NCI-H345 treated with DMSO at 0.1 percent for 48 hours (cell line): ENCODE results near the gene PRSS2.
"Not testable (repeated sequence)": the region's sequence is repeated elsewhere in the genome, so short reads cannot be mapped to it uniquely, and the experiment has no call there.

ENCODE experiments used
- DNase-seq: peaks from one replicate; lab custom pipeline; 2025; ENCODE audit not compliant: unreplicated experiment; lab: John Stamatoyannopoulos, UW

Gene PRSS2

GRCh38 chr7:142770661-142771352 is at the start of gene PRSS2:
Gene PRSS2, plus strand, starts transcription at chr7:142770970. Its CDS starts 13 bp downstream, at chr7:142770983.
- no peak for DNase-seq

- no peak for DNase-seq
Measured at GRCh38 chr7:142720986-142721385, 49.8 kb upstream of the PRSS2 start.

GRCh38 chr7:142722248-142722794 is 48.4 kb upstream of the PRSS2 start:
- DNase-seq: no peak

- no peak for DNase-seq
Measured at GRCh38 chr7:142733271-142733670, 37.5 kb upstream of the PRSS2 start.

GRCh38 chr7:142739923-142740492 is 30.8 kb upstream of the PRSS2 start:
- DNase-seq: no peak

- no peak for DNase-seq
Measured at GRCh38 chr7:142740786-142741185, 30.0 kb upstream of the PRSS2 start.

GRCh38 chr7:142741932-142742331 is 28.8 kb upstream of the PRSS2 start:
- not testable (repeated sequence) for DNase-seq

GRCh38 chr7:142745091-142745635 is 25.6 kb upstream of the PRSS2 start:
- no peak for DNase-seq

GRCh38 chr7:142745745-142746144 is 25.0 kb upstream of the PRSS2 start:
- no peak for DNase-seq

GRCh38 chr7:142746264-142746663 is 24.5 kb upstream of the PRSS2 start:
- no peak for DNase-seq

- not testable (repeated sequence) for DNase-seq
Measured at GRCh38 chr7:142748410-142748809, 22.4 kb upstream of the PRSS2 start.

- no peak for DNase-seq
Measured at GRCh38 chr7:142749218-142749993, 21.4 kb upstream of the PRSS2 start, which contains the start of gene PRSS1. Gene PRSS1, plus strand, starts transcription at chr7:142749472. Its CDS starts 13 bp downstream, at chr7:142749485.

GRCh38 chr7:142750321-142750938 is 20.3 kb upstream of the PRSS2 start:
- DNase-seq: no peak

- DNase-seq: not testable (repeated sequence)
Measured at GRCh38 chr7:142751526-142752175, 19.1 kb upstream of the PRSS2 start.

- DNase-seq: no peak
Measured at GRCh38 chr7:142752376-142753225, 18.2 kb upstream of the PRSS2 start.

GRCh38 chr7:142753366-142753765 is 17.4 kb upstream of the PRSS2 start:
- DNase-seq: no peak

- DNase-seq: not testable (repeated sequence)
Measured at GRCh38 chr7:142753925-142754491, 16.8 kb upstream of the PRSS2 start.

- DNase-seq: no peak
Measured at GRCh38 chr7:142754681-142755575, 15.8 kb upstream of the PRSS2 start.
